ENCODE data around the gene TMPRSS2.

TMPRSS2 gene

GRCh38 chr21:41494242-41494641, 13.7 kb downstream of the TMPRSS2 start:
- no peaks in the 10 kb centered on the region for H3K9me3 ChIP-seq (ENCODE audit: control insufficient read depth in 1 of 2, low read length in 2 of 2)
- H3K36me3 ChIP-seq (ENCODE audit: control insufficient read depth in 1 of 2, insufficient read depth in 2 of 2, low read length in 2 of 2) = peaks cover 0 to 5% of the 10 kb centered on the region in 2 donors
- no peak overlapping the region for H3K27ac ChIP-seq (ENCODE audit: low read length)

GRCh38 chr21:41491412-41491811, 16.5 kb downstream of the TMPRSS2 start:
- Histone ChIP-seq H3K4me3 (ENCODE audit: low read depth in 1 of 2, low read length in 2 of 2) (no peak overlapping the region), H3K27me3 (ENCODE audit: low read depth, low read length) (no peaks in the 10 kb centered on the region), H3K9me3 (ENCODE audit: control insufficient read depth in 1 of 2, low read length in 2 of 2) (no peaks in the 10 kb centered on the region), H3K27ac (ENCODE audit: low read length) (no peak overlapping the region), H3K4me1 (ENCODE audit: control insufficient read depth in 1 of 2, insufficient read depth in 2 of 2, low read length in 2 of 2) (no peaks in the 10 kb centered on the region), H3K36me3 (ENCODE audit: control insufficient read depth in 1 of 2, insufficient read depth in 2 of 2, low read length in 2 of 2) (peaks cover 0 to 6% of the 10 kb centered on the region in 2 donors)

More at GRCh38 chr21:41494242-41494641, 13.7 kb downstream of the TMPRSS2 start:
- no peak overlapping the region for H3K4me3 ChIP-seq (ENCODE audit: low read depth in 1 of 2, low read length in 2 of 2)
- H3K27me3 ChIP-seq (ENCODE audit: low read depth, low read length) = no peaks in the 10 kb centered on the region
- H3K4me1 ChIP-seq (ENCODE audit: control insufficient read depth in 1 of 2, insufficient read depth in 2 of 2, low read length in 2 of 2) = no peaks in the 10 kb centered on the region

GRCh38 chr21:41490330-41490729, 17.6 kb downstream of the TMPRSS2 start:
- Histone ChIP-seq H3K4me1 (ENCODE audit: control insufficient read depth in 1 of 2, insufficient read depth in 2 of 2, low read length in 2 of 2) (no peaks in the 10 kb centered on the region), H3K36me3 (ENCODE audit: control insufficient read depth in 1 of 2, insufficient read depth in 2 of 2, low read length in 2 of 2) (peaks cover 0 to 6% of the 10 kb centered on the region in 2 donors), H3K27me3 (ENCODE audit: low read depth, low read length) (no peaks in the 10 kb centered on the region), H3K4me3 (ENCODE audit: low read depth in 1 of 2, low read length in 2 of 2) (no peak overlapping the region), H3K27ac (ENCODE audit: low read length) (no peak overlapping the region), H3K9me3 (ENCODE audit: control insufficient read depth in 1 of 2, low read length in 2 of 2) (no peaks in the 10 kb centered on the region)

GRCh38 chr21:41489329-41489728, 18.6 kb downstream of the TMPRSS2 start:
- peaks cover 0 to 6% of the 10 kb centered on the region in 2 donors for H3K36me3 ChIP-seq (ENCODE audit: control insufficient read depth in 1 of 2, insufficient read depth in 2 of 2, low read length in 2 of 2)
- no peak overlapping the region for H3K4me3 ChIP-seq (ENCODE audit: low read depth in 1 of 2, low read length in 2 of 2)
- H3K27ac ChIP-seq (ENCODE audit: low read length) = no peak overlapping the region
- H3K27me3 ChIP-seq (ENCODE audit: low read depth, low read length) = no peaks in the 10 kb centered on the region
- no peaks in the 10 kb centered on the region for H3K9me3 ChIP-seq (ENCODE audit: control insufficient read depth in 1 of 2, low read length in 2 of 2)
- no peaks in the 10 kb centered on the region for H3K4me1 ChIP-seq (ENCODE audit: control insufficient read depth in 1 of 2, insufficient read depth in 2 of 2, low read length in 2 of 2)

- H3K27me3 ChIP-seq (ENCODE audit: low read depth, low read length) = no peaks in the 10 kb centered on the region
- no peaks in the 10 kb centered on the region for H3K4me1 ChIP-seq (ENCODE audit: control insufficient read depth in 1 of 2, insufficient read depth in 2 of 2, low read length in 2 of 2)
- no peaks in the 10 kb centered on the region for H3K9me3 ChIP-seq (ENCODE audit: control insufficient read depth in 1 of 2, low read length in 2 of 2)
- H3K4me3 ChIP-seq (ENCODE audit: low read depth in 1 of 2, low read length in 2 of 2) = no peak overlapping the region
- peaks cover 0 to 6% of the 10 kb centered on the region in 2 donors for H3K36me3 ChIP-seq (ENCODE audit: control insufficient read depth in 1 of 2, insufficient read depth in 2 of 2, low read length in 2 of 2)
- H3K27ac ChIP-seq (ENCODE audit: low read length) = no peak overlapping the region
Observed at GRCh38 chr21:41488080-41488479, 19.9 kb downstream of the TMPRSS2 start.

GRCh38 chr21:41487082-41487481, 20.9 kb downstream of the TMPRSS2 start:
- Histone ChIP-seq H3K27me3 (ENCODE audit: low read depth, low read length) (no peaks in the 10 kb centered on the region), H3K27ac (ENCODE audit: low read length) (no peak overlapping the region), H3K36me3 (ENCODE audit: control insufficient read depth in 1 of 2, insufficient read depth in 2 of 2, low read length in 2 of 2) (peaks cover 0 to 3% of the 10 kb centered on the region in 2 donors), H3K4me3 (ENCODE audit: low read depth in 1 of 2, low read length in 2 of 2) (no peak overlapping the region), H3K4me1 (ENCODE audit: control insufficient read depth in 1 of 2, insufficient read depth in 2 of 2, low read length in 2 of 2) (no peaks in the 10 kb centered on the region), H3K9me3 (ENCODE audit: control insufficient read depth in 1 of 2, low read length in 2 of 2) (no peaks in the 10 kb centered on the region)

GRCh38 chr21:41483973-41484372, 24.0 kb downstream of the TMPRSS2 start:
- Histone ChIP-seq H3K4me3 (ENCODE audit: low read depth in 1 of 2, low read length in 2 of 2) (no peak overlapping the region), H3K27ac (ENCODE audit: low read length) (no peak overlapping the region), H3K9me3 (ENCODE audit: control insufficient read depth in 1 of 2, low read length in 2 of 2) (no peaks in the 10 kb centered on the region), H3K36me3 (ENCODE audit: control insufficient read depth in 1 of 2, insufficient read depth in 2 of 2, low read length in 2 of 2) (no peaks in the 10 kb centered on the region), H3K27me3 (ENCODE audit: low read depth, low read length) (no peaks in the 10 kb centered on the region), H3K4me1 (ENCODE audit: control insufficient read depth in 1 of 2, insufficient read depth in 2 of 2, low read length in 2 of 2) (no peaks in the 10 kb centered on the region)

GRCh38 chr21:41483415-41483814, 24.5 kb downstream of the TMPRSS2 start:
- H3K4me1 ChIP-seq (ENCODE audit: control insufficient read depth in 1 of 2, insufficient read depth in 2 of 2, low read length in 2 of 2) = no peaks in the 10 kb centered on the region
- H3K4me3 ChIP-seq (ENCODE audit: low read depth in 1 of 2, low read length in 2 of 2) = no peak overlapping the region
- H3K36me3 ChIP-seq (ENCODE audit: control insufficient read depth in 1 of 2, insufficient read depth in 2 of 2, low read length in 2 of 2) = no peaks in the 10 kb centered on the region
- no peaks in the 10 kb centered on the region for H3K27me3 ChIP-seq (ENCODE audit: low read depth, low read length)
- H3K27ac ChIP-seq (ENCODE audit: low read length) = no peak overlapping the region
- no peaks in the 10 kb centered on the region for H3K9me3 ChIP-seq (ENCODE audit: control insufficient read depth in 1 of 2, low read length in 2 of 2)

- no peaks in the 10 kb centered on the region for H3K27me3 ChIP-seq (ENCODE audit: low read depth, low read length)
- no peaks in the 10 kb centered on the region for H3K36me3 ChIP-seq (ENCODE audit: control insufficient read depth in 1 of 2, insufficient read depth in 2 of 2, low read length in 2 of 2)
- H3K4me3 ChIP-seq (ENCODE audit: low read depth in 1 of 2, low read length in 2 of 2) = no peak overlapping the region
- H3K9me3 ChIP-seq (ENCODE audit: control insufficient read depth in 1 of 2, low read length in 2 of 2) = no peaks in the 10 kb centered on the region
- no peaks in the 10 kb centered on the region for H3K4me1 ChIP-seq (ENCODE audit: control insufficient read depth in 1 of 2, insufficient read depth in 2 of 2, low read length in 2 of 2)
- no peak overlapping the region for H3K27ac ChIP-seq (ENCODE audit: low read length)
Observed at GRCh38 chr21:41482980-41483379, 25.0 kb downstream of the TMPRSS2 start.

GRCh38 chr21:41482301-41482700, 25.7 kb downstream of the TMPRSS2 start:
- Histone ChIP-seq H3K36me3 (ENCODE audit: control insufficient read depth in 1 of 2, insufficient read depth in 2 of 2, low read length in 2 of 2) (no peaks in the 10 kb centered on the region), H3K4me3 (ENCODE audit: low read depth in 1 of 2, low read length in 2 of 2) (no peak overlapping the region), H3K4me1 (ENCODE audit: control insufficient read depth in 1 of 2, insufficient read depth in 2 of 2, low read length in 2 of 2) (no peaks in the 10 kb centered on the region), H3K9me3 (ENCODE audit: control insufficient read depth in 1 of 2, low read length in 2 of 2) (no peaks in the 10 kb centered on the region), H3K27me3 (ENCODE audit: low read depth, low read length) (no peaks in the 10 kb centered on the region), H3K27ac (ENCODE audit: low read length) (no peak overlapping the region)

- Histone ChIP-seq H3K27me3 (ENCODE audit: low read depth, low read length) (no peaks in the 10 kb centered on the region), H3K4me1 (ENCODE audit: control insufficient read depth in 1 of 2, insufficient read depth in 2 of 2, low read length in 2 of 2) (no peaks in the 10 kb centered on the region), H3K9me3 (ENCODE audit: control insufficient read depth in 1 of 2, low read length in 2 of 2) (no peaks in the 10 kb centered on the region), H3K27ac (ENCODE audit: low read length) (no peak overlapping the region), H3K36me3 (ENCODE audit: control insufficient read depth in 1 of 2, insufficient read depth in 2 of 2, low read length in 2 of 2) (no peaks in the 10 kb centered on the region), H3K4me3 (ENCODE audit: low read depth in 1 of 2, low read length in 2 of 2) (no peak overlapping the region)
Observed at GRCh38 chr21:41481191-41481590, 26.8 kb downstream of the TMPRSS2 start.

GRCh38 chr21:41480086-41480690, 27.8 kb downstream of the TMPRSS2 start:
- H3K27me3 ChIP-seq (ENCODE audit: low read depth, low read length) = no peaks in the 10 kb centered on the region
- H3K36me3 ChIP-seq (ENCODE audit: control insufficient read depth in 1 of 2, insufficient read depth in 2 of 2, low read length in 2 of 2) = no peaks in the 10 kb centered on the region
- H3K4me3 ChIP-seq (ENCODE audit: low read depth in 1 of 2, low read length in 2 of 2) = no peak overlapping the region
- no peaks in the 10 kb centered on the region for H3K4me1 ChIP-seq (ENCODE audit: control insufficient read depth in 1 of 2, insufficient read depth in 2 of 2, low read length in 2 of 2)
- no peaks in the 10 kb centered on the region for H3K9me3 ChIP-seq (ENCODE audit: control insufficient read depth in 1 of 2, low read length in 2 of 2)
- no peak overlapping the region for H3K27ac ChIP-seq (ENCODE audit: low read length)
